ENCODE measurements around the gene SLC4A4.

SLC4A4 gene

DNA sequence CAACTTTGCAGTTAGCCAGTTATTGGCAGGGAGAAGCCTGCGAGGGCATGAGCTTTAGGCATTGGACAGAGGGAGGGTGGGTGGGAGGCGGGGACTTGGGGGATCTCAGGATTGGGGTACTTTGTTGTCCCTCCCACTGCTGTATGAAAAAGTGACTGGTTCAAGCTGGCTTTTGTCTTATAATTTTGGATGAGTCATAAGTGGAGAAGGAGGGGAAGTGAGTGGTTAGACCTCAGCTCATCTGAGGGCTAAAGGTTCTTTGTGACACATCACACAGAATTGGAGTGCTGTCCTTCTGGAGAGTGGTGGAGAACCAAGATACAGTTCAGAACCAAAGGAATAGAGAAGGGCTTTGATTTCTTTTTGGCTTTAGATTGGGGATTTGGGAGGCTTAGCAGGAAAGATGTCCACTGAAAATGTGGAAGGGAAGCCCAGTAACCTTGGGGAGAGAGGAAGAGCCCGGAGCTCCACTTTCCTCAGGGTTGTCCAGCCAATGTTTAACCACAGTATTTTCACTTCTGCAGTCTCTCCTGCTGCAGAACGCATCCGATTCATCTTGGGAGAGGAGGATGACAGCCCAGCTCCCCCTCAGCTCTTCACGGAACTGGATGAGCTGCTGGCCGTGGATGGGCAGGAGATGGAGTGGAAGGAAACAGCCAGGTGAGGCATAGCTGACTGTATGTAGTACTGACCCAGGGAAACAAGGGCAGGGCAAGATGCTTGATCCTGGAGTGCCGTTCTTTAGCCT is at the start of gene SLC4A4:
Gene SLC4A4, plus strand, starts transcription at position 175 of the 748 bp plus-strand sequence.
- no peak for DNase-seq (ENCODE audit: low read depth in 2 of 2)

- DNase-seq (ENCODE audit: low read depth in 2 of 2) = no peak
Observed at GRCh38 chr4:71290074-71290473, 48.7 kb upstream of the SLC4A4 start.

DNA sequence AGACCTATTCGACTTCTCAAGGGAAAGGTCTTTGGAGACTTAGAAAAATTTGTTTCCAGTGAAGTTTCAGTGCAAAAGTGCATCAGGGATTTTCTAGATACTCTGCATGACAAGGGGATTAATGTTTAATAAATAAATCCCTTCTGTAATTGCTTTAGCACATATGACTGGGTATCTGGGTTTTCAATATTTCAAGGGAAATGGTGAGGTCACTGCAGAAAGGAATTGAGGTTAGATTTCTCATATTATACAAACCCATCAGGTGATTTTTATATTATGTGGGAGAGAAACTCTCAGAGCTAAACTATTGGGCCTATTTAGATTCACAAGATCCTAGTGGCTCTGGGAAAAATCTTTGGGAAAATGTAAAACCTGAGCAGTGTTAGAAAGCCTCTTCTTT is 48.3 kb upstream of the SLC4A4 start:
- no peak for DNase-seq (ENCODE audit: low read depth in 2 of 2)

- DNase-seq (ENCODE audit: low read depth in 2 of 2) = no peak
Observed at GRCh38 chr4:71292228-71292627, 46.6 kb upstream of the SLC4A4 start.

GRCh38 chr4:71293705-71294104 is 45.1 kb upstream of the SLC4A4 start:
- DNase-seq (ENCODE audit: low read depth in 2 of 2) = no peak

DNA sequence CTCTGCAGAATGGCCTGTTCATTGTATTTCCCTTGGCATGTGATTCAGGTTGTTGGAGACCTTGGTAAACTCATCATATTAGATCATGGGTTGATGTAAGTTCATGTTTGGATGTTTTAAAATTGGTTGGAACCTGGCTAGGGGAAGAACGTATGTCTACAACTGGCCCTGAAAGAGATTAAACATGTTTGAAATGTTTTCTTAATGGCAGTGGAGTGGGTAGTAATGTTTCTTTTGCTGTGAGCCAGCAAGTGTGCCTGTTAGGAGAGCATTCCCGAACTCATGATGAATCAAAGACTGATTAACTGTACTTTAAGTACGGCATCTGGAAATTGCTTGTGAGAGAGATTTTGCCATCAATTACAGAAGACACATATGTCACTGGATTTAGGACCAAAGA is 44.5 kb upstream of the SLC4A4 start:
- no peak for DNase-seq (ENCODE audit: low read depth in 2 of 2)

GRCh38 chr4:71296945-71297344 is 41.9 kb upstream of the SLC4A4 start:
- DNase-seq (ENCODE audit: low read depth in 2 of 2) = no peak

DNA sequence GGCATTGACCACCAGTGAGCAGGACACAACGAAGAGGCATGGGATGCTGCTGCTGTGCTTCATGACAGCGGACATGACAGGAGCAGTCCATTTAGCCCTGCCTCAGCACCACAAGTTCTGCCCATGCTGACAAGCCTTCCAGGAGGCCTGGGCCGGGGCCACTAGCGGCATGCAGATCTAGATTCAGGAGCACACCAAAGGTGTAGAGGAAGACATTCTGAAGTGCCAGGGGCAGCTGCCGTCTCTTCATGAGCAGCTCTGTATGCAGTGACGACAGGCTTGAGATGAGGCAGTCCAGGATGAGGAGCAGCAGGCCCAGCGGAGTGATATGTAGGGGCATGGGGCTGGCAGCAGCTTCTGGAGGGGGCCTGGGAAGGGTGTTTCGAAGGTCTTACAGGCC is 38.5 kb upstream of the SLC4A4 start:
- no peak for DNase-seq (ENCODE audit: low read depth in 2 of 2)

DNA sequence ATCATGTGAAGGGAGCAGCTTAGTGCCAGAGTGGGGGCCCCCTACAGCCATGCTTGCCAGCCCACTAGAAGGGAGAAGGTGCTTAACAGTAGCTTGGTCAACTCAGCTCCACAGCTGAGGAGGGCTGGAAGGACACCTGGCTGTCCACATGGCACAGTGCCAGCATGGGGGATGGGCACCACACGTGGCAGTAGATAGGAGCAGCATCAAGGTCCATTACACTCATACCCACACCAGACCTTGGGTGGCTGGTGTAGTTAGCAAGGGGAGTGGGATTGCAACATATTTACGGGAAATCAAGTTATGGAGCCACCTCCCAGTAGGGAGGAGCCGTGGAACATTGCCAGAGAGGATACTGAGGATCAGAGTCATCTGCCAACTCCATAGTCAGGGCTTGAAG is 37.9 kb upstream of the SLC4A4 start:
- DNase-seq (ENCODE audit: low read depth in 2 of 2) = no peak

- DNase-seq (ENCODE audit: low read depth in 2 of 2) = no peak
Observed at GRCh38 chr4:71303287-71303686, 35.5 kb upstream of the SLC4A4 start.

GRCh38 chr4:71303850-71304249 is 35.0 kb upstream of the SLC4A4 start:
- DNase-seq (ENCODE audit: low read depth in 2 of 2) = no peak

DNA sequence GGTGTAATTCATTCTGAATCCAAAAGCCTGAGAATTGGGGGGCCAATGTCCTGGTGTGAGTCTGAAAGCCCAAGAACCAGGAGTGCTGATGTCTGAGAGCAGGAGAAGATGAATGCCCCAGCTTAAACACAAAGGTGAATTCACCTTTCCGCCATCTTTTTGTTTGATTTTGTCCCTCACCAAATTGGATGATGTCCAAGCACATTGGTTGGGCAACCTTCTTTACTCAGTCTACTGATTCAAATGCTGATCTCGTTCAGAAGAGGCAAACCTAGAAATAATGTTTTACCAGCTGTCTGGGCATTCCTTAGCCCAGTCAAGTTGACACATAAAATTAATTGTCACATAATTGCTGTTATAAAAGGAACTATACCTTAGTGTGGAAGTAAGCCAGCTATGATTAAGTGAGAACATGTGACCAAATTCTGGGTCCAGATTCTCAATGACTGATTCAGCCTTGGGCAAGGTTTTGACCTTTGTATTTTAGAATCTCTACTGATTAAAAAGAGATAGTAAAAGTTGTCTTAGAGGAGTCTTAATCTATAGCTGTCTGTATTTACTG is 34.5 kb upstream of the SLC4A4 start:
- DNase-seq (ENCODE audit: low read depth in 2 of 2) = no peak

DNA sequence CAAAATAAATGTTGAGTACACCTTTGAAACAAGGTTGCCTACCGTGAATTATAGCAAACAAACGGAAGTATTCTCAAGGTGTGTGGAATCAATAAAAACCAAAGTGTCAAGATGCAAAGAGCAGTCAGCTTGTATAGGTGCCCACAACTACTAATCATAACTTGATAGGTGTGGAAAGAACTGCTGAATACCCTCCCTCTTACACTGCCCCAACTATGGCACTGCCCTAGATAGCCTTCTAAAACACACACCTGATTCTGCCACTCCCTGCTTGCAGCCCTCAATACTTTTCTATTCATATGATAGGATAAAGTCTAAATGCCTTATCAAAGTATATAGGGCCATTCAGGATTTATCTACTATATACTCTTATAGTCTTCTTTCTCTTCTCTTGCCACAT is 31.1 kb upstream of the SLC4A4 start:
- DNase-seq (ENCODE audit: low read depth in 2 of 2) = no peak

- DNase-seq (ENCODE audit: low read depth in 2 of 2) = no peak
Observed at GRCh38 chr4:71322425-71322824, 16.4 kb upstream of the SLC4A4 start.

DNA sequence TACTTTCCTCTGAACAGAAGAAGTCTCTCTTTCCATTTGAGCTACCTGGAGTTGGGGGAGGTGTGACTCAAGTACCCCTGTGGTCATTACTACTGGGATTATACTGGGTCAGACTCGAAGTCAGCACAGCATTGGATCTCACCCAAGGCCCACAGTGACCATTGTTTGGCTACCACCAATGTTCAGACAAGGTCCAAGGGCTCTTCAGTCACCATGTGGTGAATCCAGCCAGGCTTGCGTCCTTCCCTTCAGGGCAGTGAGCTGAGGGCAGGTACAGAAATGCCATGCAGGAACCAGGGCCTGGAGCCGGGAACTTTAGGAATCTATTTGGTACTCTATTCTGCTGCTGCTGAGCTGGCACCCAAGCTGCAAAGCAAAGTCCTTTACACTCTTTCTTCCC is 5.5 kb upstream of the SLC4A4 start:
- DNase-seq (ENCODE audit: low read depth in 2 of 2) = no peak

GRCh38 chr4:71333960-71334359 is 4.9 kb upstream of the SLC4A4 start:
- DNase-seq (ENCODE audit: low read depth in 2 of 2) = no peak

DNA sequence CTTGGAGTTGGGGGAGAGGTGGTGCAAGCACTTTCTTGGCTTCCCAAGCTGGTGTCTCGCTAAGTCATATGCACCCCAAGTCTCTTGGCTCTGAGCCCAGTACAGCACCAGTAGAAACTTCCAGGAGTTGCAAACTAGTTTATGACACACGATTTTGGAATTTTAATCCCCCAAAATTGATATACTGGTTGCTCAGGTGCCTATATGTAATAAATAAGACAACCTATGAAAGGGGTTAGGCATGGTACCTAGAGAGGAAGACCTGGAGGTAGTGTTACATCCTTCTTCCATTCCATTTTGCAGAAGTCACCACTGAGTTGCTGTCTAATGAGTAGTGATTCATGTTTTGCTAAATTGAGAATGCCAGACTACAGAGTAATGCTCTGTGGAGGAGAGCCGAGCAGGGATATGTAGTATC is 4.3 kb upstream of the SLC4A4 start:
- DNase-seq (ENCODE audit: low read depth in 2 of 2) = no peak

DNA sequence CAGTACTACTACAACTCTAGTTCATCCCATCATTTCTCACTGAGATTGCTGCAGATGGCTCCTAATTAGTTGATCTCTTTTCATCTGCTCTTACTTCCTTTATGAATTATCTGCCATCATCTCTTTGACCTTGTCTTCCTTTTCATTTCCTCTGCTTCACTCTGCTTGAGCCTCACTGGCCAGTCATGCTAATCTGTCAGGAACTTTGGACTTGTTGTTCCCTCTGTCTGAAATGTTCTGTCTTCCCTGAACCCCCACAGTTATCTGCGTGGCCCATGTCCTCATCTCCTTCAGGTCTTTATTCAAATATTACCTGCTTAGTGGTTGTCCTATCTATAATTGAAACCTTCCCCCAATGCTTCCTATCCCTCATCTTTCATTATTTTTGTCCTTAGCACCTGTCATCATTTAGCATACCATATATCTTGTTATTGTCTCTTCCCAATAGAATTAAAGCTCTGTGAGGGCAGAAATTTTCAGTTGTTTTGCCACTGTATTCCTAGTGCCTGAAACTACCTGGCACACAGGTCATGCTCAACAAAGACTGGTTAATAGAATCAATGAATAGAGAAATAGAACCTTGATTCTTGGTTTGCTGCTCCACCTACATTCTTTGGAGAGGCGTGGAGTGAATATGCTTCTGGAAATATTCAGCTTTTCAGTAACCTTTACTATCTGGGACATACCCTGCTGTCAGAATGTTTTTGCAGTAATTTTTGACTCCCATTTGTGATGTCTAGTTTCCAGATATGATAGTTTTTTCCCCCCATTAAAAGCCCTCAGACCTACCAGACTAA is 5.0 kb downstream of the SLC4A4 start:
- no peak for DNase-seq (ENCODE audit: low read depth in 2 of 2)

GRCh38 chr4:71346710-71347109 is 7.9 kb downstream of the SLC4A4 start:
- no peak for DNase-seq (ENCODE audit: low read depth in 2 of 2)

- no peak for DNase-seq (ENCODE audit: low read depth in 2 of 2)
Observed at GRCh38 chr4:71348586-71348985, 9.8 kb downstream of the SLC4A4 start.

GRCh38 chr4:71355045-71355444 is 16.2 kb downstream of the SLC4A4 start:
- DNase-seq (ENCODE audit: low read depth in 2 of 2) = no peak

DNA sequence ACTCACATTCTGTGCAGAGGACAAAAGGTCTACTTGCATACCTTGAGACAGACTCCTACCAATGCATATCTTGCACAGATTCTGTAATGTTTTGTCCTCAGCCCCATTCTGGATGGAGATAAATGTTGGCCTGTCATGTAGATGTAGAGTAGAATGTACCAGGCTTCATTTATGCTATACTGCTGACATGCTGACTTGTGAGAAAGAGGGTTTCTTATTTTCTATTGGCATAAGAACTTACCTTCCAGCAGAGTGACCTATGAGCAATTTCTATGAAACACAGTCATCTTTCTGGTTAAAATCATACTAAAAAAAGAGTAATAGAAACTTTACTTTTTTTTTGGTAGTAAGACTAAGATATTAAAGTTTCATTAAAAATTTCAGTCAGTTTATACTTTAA is 17.2 kb downstream of the SLC4A4 start:
- no peak for DNase-seq (ENCODE audit: low read depth in 2 of 2)

Data from stimulated activated CD8-positive, alpha-beta memory T cell treated with anti-CD3 and anti-CD28 coated beads, Interleukin-2, amount 100 ng/mL, for 48 hours (primary cell).